HL-60 (cell line): ENCODE results near the gene CEP112.

Experiments used
- DNase-seq, 2 experiments: peaks; one replicate each; pipeline ENCODE4 v3.0.0-alpha.2; 2010 to 2020; ENCODE audit warnings: low read depth in 1 of 2, low spot score in 1 of 2
- H3K27ac ChIP-seq: fragments of 250-450 bp; sonication (Bioruptor Pico); replicated peaks from 2 replicates; pipeline ENCODE4 v1.5.1; 2020; ENCODE audit warnings: mild to moderate bottlenecking, moderate library complexity
- H3K27me3 ChIP-seq: fragments of 250-450 bp; sonication (Bioruptor Pico); 2 replicates; pipeline ENCODE4 v1.5.1; 2021; ENCODE audit warnings: mild to moderate bottlenecking, moderate library complexity; ENCODE audit not compliant: insufficient read depth, poor library complexity, severe bottlenecking
- H3K4me3 ChIP-seq: replicated peaks from 2 replicates; pipeline ENCODE4 v1.5.1; 2011; ENCODE audit warnings: mild to moderate bottlenecking, control low read depth, low read length; ENCODE audit not compliant: insufficient read depth
- CTCF ChIP-seq: IDR thresholded peaks from one replicate; pipeline ENCODE4 v1.5.1; 2011; ENCODE audit warnings: low read length, control low read depth, inconsistent platforms; ENCODE audit not compliant: insufficient read depth
- GABPA ChIP-seq: IDR thresholded peaks from 2 replicates; pipeline ENCODE4 v1.6.1; 2012; ENCODE audit warnings: low read depth
- POLR2AphosphoS5 ChIP-seq: IDR thresholded peaks from 2 replicates; pipeline ENCODE4 v1.6.1; 2012; ENCODE audit warnings: low read depth
- REST ChIP-seq: IDR thresholded peaks from 2 replicates; pipeline ENCODE4 v1.6.1; 2012; ENCODE audit warnings: low read depth; ENCODE audit not compliant: insufficient replicate concordance
- SPI1 ChIP-seq: IDR thresholded peaks from 2 replicates; pipeline ENCODE4 v1.6.1; 2012; ENCODE audit warnings: low read depth, mild to moderate bottlenecking, borderline replicate concordance

CEP112 gene

GRCh38 chr17:65592125-65592965 is 599.6 kb downstream of the CEP112 start:
- DNase-seq = no peak
- Histone ChIP-seq H3K4me3 (no peak overlapping the region), H3K27ac (no peak overlapping the region), H3K27me3 (peaks cover 3% of the 10 kb centered on the region)
- TF ChIP-seq REST (no peak), GABPA (no peak), POLR2AphosphoS5 (no peak), CTCF (no peak), SPI1 (no peak)

GRCh38 chr17:65589321-65589720 is 602.6 kb downstream of the CEP112 start:
- no peak overlapping the region for H3K27ac ChIP-seq
- DNase-seq = no peak
- no peak for TF ChIP-seq CTCF
- no peak overlapping the region for H3K4me3 ChIP-seq
- peaks cover 3% of the 10 kb centered on the region for H3K27me3 ChIP-seq

- Histone ChIP-seq H3K27me3 (no peaks in the 10 kb centered on the region), H3K27ac (no peak overlapping the region), H3K4me3 (no peak overlapping the region)
- DNase-seq = no peak
- no peak for TF ChIP-seq CTCF
- no peak for TF ChIP-seq REST
Observed at GRCh38 chr17:65588181-65588808, 603.6 kb downstream of the CEP112 start.
